Fibroblast of skin of left quadriceps (primary cell): Measurements from ENCODE around the gene FARS2.
"Not testable (repeated sequence)": the region's sequence is repeated elsewhere in the genome, so short reads cannot be mapped to it uniquely, and the experiment has no call there.

Experiments
- DNase-seq, 2 experiments: peaks; one replicate each; pipeline ENCODE4 v3.0.0-alpha.2; 2013; ENCODE audit warnings: low read depth in 2 of 2

The FARS2 gene

GRCh38 chr6:5783584-5784089, 522.3 kb downstream of the FARS2 start:
- DNase-seq, result no peak

- no peak for DNase-seq
These were observed 523.9 kb downstream of the FARS2 start for GRCh38 chr6:5785249-5785648.

GRCh38 chr6:5786321-5786968, 525.1 kb downstream of the FARS2 start:
- peak; percentile 19 to 20 for DNase-seq

GRCh38 chr6:5786969-5787720, 525.8 kb downstream of the FARS2 start:
- no peak for DNase-seq

- not testable (repeated sequence) for DNase-seq
These were observed 528.1 kb downstream of the FARS2 start for GRCh38 chr6:5789426-5789825.

- not testable (repeated sequence) for DNase-seq
These were observed 535.2 kb downstream of the FARS2 start for GRCh38 chr6:5796555-5796954.

- not testable (repeated sequence) for DNase-seq
These were observed 545.1 kb downstream of the FARS2 start for GRCh38 chr6:5806406-5806805.

- DNase-seq, result no peak
These were observed 548.1 kb downstream of the FARS2 start for GRCh38 chr6:5809450-5809849.

GRCh38 chr6:5811997-5812396, 550.7 kb downstream of the FARS2 start:
- DNase-seq, result no peak

- no peak for DNase-seq
These were observed 552.3 kb downstream of the FARS2 start for GRCh38 chr6:5813625-5814027.

- DNase-seq, result no peak
These were observed 552.8 kb downstream of the FARS2 start for GRCh38 chr6:5814116-5814515.

GRCh38 chr6:5814901-5815300, 553.6 kb downstream of the FARS2 start:
- no peak for DNase-seq

GRCh38 chr6:5817869-5818268, 556.6 kb downstream of the FARS2 start:
- DNase-seq, result no peak

GRCh38 chr6:5818959-5819358, 557.6 kb downstream of the FARS2 start:
- no peak for DNase-seq
